Parathyroid adenoma (tissue), 2 donors: ENCODE results near the gene ARHGEF12.

ENCODE experiments used
- H2AFZ ChIP-seq: fragments of 300-600 bp; sonication (generic); one replicate; pipeline ENCODE4 v1.7.0; 2017; ENCODE audit warnings: antibody characterized with exemption, mild to moderate bottlenecking
- H3K27ac ChIP-seq: fragments of 300-600 bp; sonication (generic); one replicate; pipeline ENCODE4 v1.7.0; 2017
- H3K27me3 ChIP-seq: fragments of 300-600 bp; sonication (generic); one replicate; pipeline ENCODE4 v1.7.0; 2017; ENCODE audit warnings: low read length; ENCODE audit not compliant: control insufficient read depth, insufficient read depth
- H3K36me3 ChIP-seq: fragments of 300-600 bp; sonication (generic); one replicate; pipeline ENCODE4 v1.7.0; 2017; ENCODE audit warnings: low read length; ENCODE audit not compliant: control insufficient read depth, insufficient read depth
- H3K4me1 ChIP-seq: fragments of 300-600 bp; sonication (generic); one replicate; pipeline ENCODE4 v1.7.0; 2017; ENCODE audit warnings: control low read depth
- H3K4me2 ChIP-seq: fragments of 300-600 bp; sonication (generic); one replicate; pipeline ENCODE4 v1.7.0; 2017; ENCODE audit warnings: low read length
- H3K4me3 ChIP-seq: fragments of 300-600 bp; sonication (generic); one replicate; pipeline ENCODE4 v1.7.0; 2017; ENCODE audit warnings: low read depth, low read length
- H3K79me2 ChIP-seq: fragments of 300-600 bp; sonication (generic); one replicate; pipeline ENCODE4 v1.7.0; 2017; ENCODE audit warnings: control low read depth
- H3K9ac ChIP-seq: fragments of 300-600 bp; sonication (generic); one replicate; pipeline ENCODE4 v1.7.0; 2017; ENCODE audit warnings: mild to moderate bottlenecking
- H3K9me3 ChIP-seq: fragments of 300-600 bp; sonication (generic); one replicate; pipeline ENCODE4 v1.7.0; 2017; ENCODE audit warnings: low read length; ENCODE audit not compliant: control insufficient read depth
- CTCF ChIP-seq: fragments of 300-600 bp; sonication (generic); IDR thresholded peaks from one replicate; pipeline ENCODE4 v1.7.0; 2017; ENCODE audit warnings: antibody characterized with exemption, mild to moderate bottlenecking
- donor health status: primary hyperparathyroidism.

ARHGEF12 gene

GRCh38 chr11:120455487-120455886, 119.3 kb downstream of the ARHGEF12 start:
- Histone ChIP-seq H3K27ac (no peak overlapping the region), H2AFZ (no peak overlapping the region), H3K9ac (no peak overlapping the region), H3K27me3 (no peaks in the 10 kb centered on the region), H3K4me1 (no peaks in the 10 kb centered on the region), H3K36me3 (no peaks in the 10 kb centered on the region), H3K79me2 (no peaks in the 10 kb centered on the region), H3K9me3 (no peaks in the 10 kb centered on the region), H3K4me3 (no peak overlapping the region), H3K4me2 (no peak overlapping the region)
- no peak for TF ChIP-seq CTCF

- H3K9ac ChIP-seq, result no peak overlapping the region
- H3K36me3 ChIP-seq, result no peaks in the 10 kb centered on the region
- no peak overlapping the region for H2AFZ ChIP-seq
- no peak for TF ChIP-seq CTCF
- no peaks in the 10 kb centered on the region for H3K9me3 ChIP-seq
- H3K79me2 ChIP-seq, result no peaks in the 10 kb centered on the region
- no peaks in the 10 kb centered on the region for H3K27me3 ChIP-seq
- no peak overlapping the region for H3K4me2 ChIP-seq
- no peak overlapping the region for H3K27ac ChIP-seq
- H3K4me1 ChIP-seq, result no peaks in the 10 kb centered on the region
- no peak overlapping the region for H3K4me3 ChIP-seq
Observed at GRCh38 chr11:120457996-120458395, 121.8 kb downstream of the ARHGEF12 start.

DNA sequence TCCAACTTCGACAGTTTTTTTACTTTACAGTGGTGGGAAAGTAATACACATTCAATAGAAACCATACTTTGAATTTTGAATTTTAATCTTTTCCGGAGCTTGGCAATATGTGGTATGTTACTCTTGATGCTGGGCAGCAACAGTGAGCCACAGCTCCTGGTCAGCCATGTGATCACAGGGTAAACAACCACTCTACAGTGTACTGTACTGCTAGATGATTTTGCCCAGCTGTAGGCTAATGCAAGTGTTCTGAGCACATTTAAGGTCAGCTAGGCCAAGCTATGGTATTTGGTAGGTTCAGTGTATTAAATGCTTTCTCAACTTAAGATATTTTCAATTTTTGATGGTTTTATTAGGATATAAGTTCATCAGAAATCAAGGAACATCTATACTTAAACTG, 126.6 kb downstream of the ARHGEF12 start:
- no peaks in the 10 kb centered on the region for H3K9me3 ChIP-seq
- no peak overlapping the region for H3K27ac ChIP-seq
- no peak overlapping the region for H3K9ac ChIP-seq
- H3K36me3 ChIP-seq, result no peaks in the 10 kb centered on the region
- H3K4me3 ChIP-seq, result no peak overlapping the region
- H3K4me1 ChIP-seq, result no peaks in the 10 kb centered on the region
- no peak overlapping the region for H2AFZ ChIP-seq
- no peaks in the 10 kb centered on the region for H3K27me3 ChIP-seq
- H3K4me2 ChIP-seq, result no peak overlapping the region
- no peak for TF ChIP-seq CTCF
- no peaks in the 10 kb centered on the region for H3K79me2 ChIP-seq

DNA sequence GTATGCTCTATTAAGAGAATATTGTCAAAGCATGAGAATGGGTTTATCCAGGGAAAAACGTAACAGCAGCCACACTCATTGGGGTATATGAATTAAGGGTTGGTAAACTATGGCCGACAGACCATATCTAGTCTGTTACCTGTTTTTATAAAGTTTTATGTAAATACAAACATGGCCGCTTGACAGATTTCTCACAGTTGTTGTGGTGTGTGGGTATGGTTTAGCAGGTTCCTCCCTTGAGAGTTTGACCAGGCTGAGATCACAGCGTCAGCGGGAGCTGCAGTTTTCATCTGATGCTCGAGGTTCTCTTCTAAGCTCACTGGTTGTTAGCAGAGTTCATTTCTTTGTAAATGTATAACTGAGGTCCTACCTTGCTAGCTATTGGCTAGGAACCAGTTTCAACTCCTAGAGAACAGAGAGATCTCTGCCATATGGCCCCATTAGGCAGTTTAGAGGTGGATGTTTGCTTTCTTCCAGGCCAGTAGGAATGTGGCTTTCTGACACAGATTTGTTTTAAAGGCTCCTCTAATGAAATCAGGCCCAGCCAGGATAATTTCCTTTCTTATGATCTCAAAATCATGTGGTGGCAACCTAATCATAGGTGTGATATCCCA, 129.8 kb downstream of the ARHGEF12 start:
- no peak for TF ChIP-seq CTCF

GRCh38 chr11:120467627-120468026, 131.4 kb downstream of the ARHGEF12 start:
- no peak for TF ChIP-seq CTCF
- H3K36me3 ChIP-seq, result no peaks in the 10 kb centered on the region

More for the DNA sequence above, 129.8 kb downstream of the ARHGEF12 start:
- H3K27me3 ChIP-seq, result no peaks in the 10 kb centered on the region
- no peak overlapping the region for H3K27ac ChIP-seq
- no peaks in the 10 kb centered on the region for H3K4me1 ChIP-seq
- H3K9ac ChIP-seq, result no peak overlapping the region
- H3K4me3 ChIP-seq, result no peak overlapping the region
- H3K9me3 ChIP-seq, result no peaks in the 10 kb centered on the region
- H3K36me3 ChIP-seq, result no peaks in the 10 kb centered on the region
- H3K4me2 ChIP-seq, result no peak overlapping the region
- H2AFZ ChIP-seq, result no peak overlapping the region
- H3K79me2 ChIP-seq, result no peaks in the 10 kb centered on the region

More at GRCh38 chr11:120467627-120468026, 131.4 kb downstream of the ARHGEF12 start:
- Histone ChIP-seq H3K4me3 (no peak overlapping the region), H3K27me3 (no peaks in the 10 kb centered on the region), H3K27ac (no peak overlapping the region), H3K9ac (no peak overlapping the region), H2AFZ (no peak overlapping the region), H3K79me2 (no peaks in the 10 kb centered on the region), H3K4me1 (no peaks in the 10 kb centered on the region), H3K4me2 (no peak overlapping the region), H3K9me3 (no peaks in the 10 kb centered on the region)
